Keratinocyte (primary cell): ENCODE results near the gene PARM1. TPM values are rescaled to one million over a fixed set of nuclear protein-coding genes. Genes with fewer than 3 reads are reported as not detected.

Source experiments
- DNase-seq: peaks from one replicate; pipeline ENCODE4 v3.0.0-alpha.2; 2011; ENCODE audit warnings: low read depth, missing footprints, low spot score
- FAIRE-seq: peaks from 2 replicates; lab custom pipeline; 2011; peaks lifted over from hg19 to GRCh38; lab: Jason Lieb, UNC
- H2AFZ ChIP-seq: 2 replicates; pipeline ENCODE4 v1.6.0; 2012; ENCODE audit warnings: low read length, control low read depth, inconsistent platforms; ENCODE audit not compliant: control insufficient read depth
- H3K27ac ChIP-seq: 2 replicates; pipeline ENCODE4 v1.5.1; 2011; ENCODE audit warnings: low read length; ENCODE audit not compliant: control insufficient read depth, insufficient read depth
- H3K27me3 ChIP-seq: 3 replicates; pipeline ENCODE4 v1.6.0; 2011; ENCODE audit warnings: low read length; ENCODE audit not compliant: control insufficient read depth, insufficient read depth; ENCODE audit errors: extremely low read depth
- H3K36me3 ChIP-seq, 2 experiments: 2 replicates in 1 of 2; 3 replicates in 1 of 2; pipeline ENCODE4 v1.5.1; 2011; ENCODE audit warnings: low read length in 2 of 2, mild to moderate bottlenecking in 1 of 2; ENCODE audit not compliant: control insufficient read depth in 2 of 2, insufficient read depth in 2 of 2; ENCODE audit errors: extremely low read depth in 1 of 2
- H3K4me1 ChIP-seq: 3 replicates; pipeline ENCODE4 v1.5.1; 2011; ENCODE audit warnings: low read length; ENCODE audit not compliant: control insufficient read depth, insufficient read depth; ENCODE audit errors: extremely low read depth
- H3K4me2 ChIP-seq: 3 replicates; pipeline ENCODE4 v1.6.0; 2011; ENCODE audit warnings: low read depth, low read length; ENCODE audit not compliant: control insufficient read depth, insufficient read depth; ENCODE audit errors: extremely low read depth
- H3K4me3 ChIP-seq, 3 experiments: fragments of 200-600 bp in 1 of 3; sonication (generic) in 1 of 3; 2 replicates in 2 of 3; 3 replicates in 1 of 3; pipeline ENCODE4 v1.5.1; 2011 to 2016; ENCODE audit warnings: low read length in 3 of 3, mild to moderate bottlenecking in 3 of 3, control low read depth in 2 of 3, inconsistent platforms in 1 of 3, low read depth in 1 of 3, mixed read lengths in 1 of 3, mixed run types in 1 of 3, moderate library complexity in 1 of 3; ENCODE audit not compliant: control insufficient read depth in 2 of 3, insufficient read depth in 2 of 3; ENCODE audit errors: extremely low read depth in 1 of 3
- H3K79me2 ChIP-seq: 2 replicates; pipeline ENCODE4 v1.6.0; 2012; ENCODE audit warnings: low read length; ENCODE audit not compliant: control insufficient read depth, insufficient read depth
- H3K9ac ChIP-seq: 3 replicates; pipeline ENCODE4 v1.6.0; 2011; ENCODE audit warnings: low read length; ENCODE audit not compliant: control insufficient read depth, insufficient read depth; ENCODE audit errors: extremely low read depth
- H3K9me1 ChIP-seq: 3 replicates; pipeline ENCODE4 v1.6.0; 2011; ENCODE audit warnings: low read length; ENCODE audit not compliant: control insufficient read depth, insufficient read depth; ENCODE audit errors: extremely low read depth
- H3K9me3 ChIP-seq: 2 replicates; pipeline ENCODE4 v1.5.1; 2012; ENCODE audit warnings: low read depth, low read length; ENCODE audit not compliant: control insufficient read depth
- H4K20me1 ChIP-seq: 3 replicates; pipeline ENCODE4 v1.6.0; 2011; ENCODE audit warnings: low read length; ENCODE audit not compliant: control insufficient read depth, insufficient read depth; ENCODE audit errors: extremely low read depth
- CTCF ChIP-seq, 3 experiments: IDR thresholded peaks in 1 of 3; conservative IDR thresholded peaks in 1 of 3; optimal IDR thresholded peaks in 1 of 3; 2 replicates in 2 of 3; 3 replicates in 1 of 3; pipeline versions ENCODE3 to v1.5.1; 2011; ENCODE audit warnings: low read length in 3 of 3, mild to moderate bottlenecking in 3 of 3, moderate library complexity in 2 of 3, control low read depth in 1 of 3, inconsistent platforms in 1 of 3; ENCODE audit not compliant: insufficient read depth in 2 of 3; ENCODE audit errors: extremely low read depth in 1 of 3
- EZH2 ChIP-seq: IDR thresholded peaks from one replicate; pipeline ENCODE4 v1.6.1; 2012; ENCODE audit warnings: inconsistent platforms, mild to moderate bottlenecking, low read length, moderate library complexity
- dilution Hi-C: fragments of 300-500 bp; cut with MboI; formaldehyde crosslinking; loops from one replicate; pipeline ENCODE4 v1.7.0; 2020; ENCODE audit warnings: low sequenced_read_pairs; ENCODE audit not compliant: extremely low pct_ligation_motif_present
- polyA plus RNA-seq, 5 experiments: library from polyadenylated mRNA; depleted of rRNA in 3 of 5; stranded (reverse) in 3 of 5; stranded (forward) in 1 of 5; unstranded in 1 of 5; fragments of >200 nt; gene quantifications; 1 replicate in 1 of 5; 2 replicates in 3 of 5; 3 replicates in 1 of 5; pipeline versions ENCODE4 v1.2.1 to v1.2.3, GENCODE V29; 2011 to 2012; ENCODE audit warnings: missing spikeins in 2 of 5, low read depth in 1 of 5, low replicate concordance in 1 of 5

Gene PARM1
- polyA plus RNA-seq, 1 donor (not counting 4 experiments of a cell fraction or from before 2014, with no cell fraction given) = 0.05 TPM

DNA sequence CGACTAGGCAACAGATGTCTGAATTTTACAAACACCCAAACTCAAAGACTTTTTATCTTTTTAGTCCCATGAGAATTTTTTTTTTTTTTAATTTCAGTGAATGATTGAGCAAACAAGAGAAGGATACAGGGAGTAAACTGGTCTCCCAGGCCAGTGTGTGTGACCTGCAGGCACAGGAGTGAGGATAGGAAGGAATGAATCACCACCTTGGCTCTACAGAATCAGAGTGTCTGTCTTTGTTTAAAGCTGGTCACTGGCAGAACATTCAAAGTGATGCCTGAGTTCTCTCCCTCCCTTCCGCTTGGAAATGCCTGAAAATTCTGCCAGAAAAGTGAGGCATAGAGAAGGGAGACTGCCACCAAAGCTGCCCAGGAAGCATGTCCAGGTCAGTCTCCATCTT is 69.5 kb downstream of the PARM1 start:
- Histone ChIP-seq H3K79me2 (no peaks in the 10 kb centered on the region), H3K4me3 (no peak overlapping the region), H3K4me2 (no peak overlapping the region), H3K36me3 (no peaks in the 10 kb centered on the region), H3K4me1 (peaks cover 2% of the 10 kb centered on the region), H3K9me1 (no peaks in the 10 kb centered on the region), H3K9ac (no peak overlapping the region), H4K20me1 (no peaks in the 10 kb centered on the region), H2AFZ (no peak overlapping the region), H3K9me3 (no peaks in the 10 kb centered on the region), H3K27me3 (no peaks in the 10 kb centered on the region), H3K27ac (no peak overlapping the region)
- no peak for TF ChIP-seq CTCF (optimal IDR thresholded peaks at IDR 0.05 in 1 of 3, IDR thresholded peaks at IDR 0.05 in 1 of 3, conservative IDR thresholded peaks at IDR 0.05 in 1 of 3; ENCODE audit: extremely low read depth in 1 of 3, insufficient read depth in 2 of 3, low read length in 3 of 3)
- TF ChIP-seq EZH2 = no peak
- dilution Hi-C loops = no loop called here
- DNase-seq (no peak), FAIRE-seq (no peak)

- DNase-seq = no peak
- H4K20me1 ChIP-seq = no peaks in the 10 kb centered on the region
- no peaks in the 10 kb centered on the region for H3K27me3 ChIP-seq
- H3K4me3 ChIP-seq = no peak overlapping the region
- no peaks in the 10 kb centered on the region for H3K9me3 ChIP-seq
- no peaks in the 10 kb centered on the region for H3K4me1 ChIP-seq
- no peak overlapping the region for H3K9ac ChIP-seq
- H3K36me3 ChIP-seq = no peaks in the 10 kb centered on the region
- H3K4me2 ChIP-seq = no peak overlapping the region
- no peaks in the 10 kb centered on the region for H3K79me2 ChIP-seq
- TF ChIP-seq CTCF (optimal IDR thresholded peaks at IDR 0.05 in 1 of 3, IDR thresholded peaks at IDR 0.05 in 1 of 3, conservative IDR thresholded peaks at IDR 0.05 in 1 of 3; ENCODE audit: extremely low read depth in 1 of 3, insufficient read depth in 2 of 3, low read length in 3 of 3) (no peak), EZH2 (no peak)
- no peak overlapping the region for H3K27ac ChIP-seq
- no peak for FAIRE-seq
- H2AFZ ChIP-seq = no peak overlapping the region
- dilution Hi-C loops = no loop called here
- H3K9me1 ChIP-seq = no peaks in the 10 kb centered on the region
These were observed 71.1 kb downstream of the PARM1 start for GRCh38 chr4:75003979-75004378.
